ENCODE data around the gene FGF14. TPM values are rescaled to one million over a fixed set of nuclear protein-coding genes. Genes with fewer than 3 reads are reported as not detected.

FGF14 gene
- total RNA-seq, 3 donors from 2014 or later, result under 0.01 to 0.29 (median under 0.01) TPM

- no peaks in the 10 kb centered on the region for H3K9me3 ChIP-seq
- no peaks in the 10 kb centered on the region for H3K4me1 ChIP-seq
- H3K4me3 ChIP-seq, result no peak overlapping the region
- no peaks in the 10 kb centered on the region for H3K27me3 ChIP-seq
- H3K27ac ChIP-seq, result no peak overlapping the region
- no peak for DNase-seq (ENCODE audit: low spot score in 2 of 2)
- no peak for TF ChIP-seq POLR2A (IDR thresholded peaks at IDR 0.05)
- TF ChIP-seq CTCF (IDR thresholded peaks at IDR 0.05), result no peak
- no peak for TF ChIP-seq POLR2AphosphoS5 (IDR thresholded peaks at IDR 0.05)
- no peaks in the 10 kb centered on the region for H3K36me3 ChIP-seq
- intact Hi-C loops (cut with DNase I; ENCODE audit: low total_unique reads), result no loop called here
These were observed 204.7 kb downstream of the FGF14 start for GRCh38 chr13:102197193-102197592.

GRCh38 chr13:102195566-102196462, 206.0 kb downstream of the FGF14 start:
- TF ChIP-seq POLR2A (IDR thresholded peaks at IDR 0.05) (no peak), CTCF (IDR thresholded peaks at IDR 0.05) (no peak), POLR2AphosphoS5 (IDR thresholded peaks at IDR 0.05) (no peak)
- no peaks in the 10 kb centered on the region for H3K4me1 ChIP-seq
- H3K27ac ChIP-seq, result peak overlapping the region in 1 of 2 donors; percentile 1
- no peaks in the 10 kb centered on the region for H3K9me3 ChIP-seq
- H3K27me3 ChIP-seq, result no peaks in the 10 kb centered on the region
- no peaks in the 10 kb centered on the region for H3K36me3 ChIP-seq
- DNase-seq (ENCODE audit: low spot score in 2 of 2), result no peak
- intact Hi-C loops (cut with DNase I; ENCODE audit: low total_unique reads), result no loop called here
- H3K4me3 ChIP-seq, result no peak overlapping the region

- no peaks in the 10 kb centered on the region for H3K4me1 ChIP-seq
- TF ChIP-seq CTCF (IDR thresholded peaks at IDR 0.05) (no peak), POLR2AphosphoS5 (IDR thresholded peaks at IDR 0.05) (no peak), POLR2A (IDR thresholded peaks at IDR 0.05) (no peak)
- no peak for DNase-seq (ENCODE audit: low spot score in 2 of 2)
- H3K27ac ChIP-seq, result no peak overlapping the region
- H3K36me3 ChIP-seq, result no peaks in the 10 kb centered on the region
- no peaks in the 10 kb centered on the region for H3K27me3 ChIP-seq
- intact Hi-C loops (cut with DNase I; ENCODE audit: low total_unique reads), result no loop called here
- no peak overlapping the region for H3K4me3 ChIP-seq
- H3K9me3 ChIP-seq, result no peaks in the 10 kb centered on the region
These were observed 209.0 kb downstream of the FGF14 start for GRCh38 chr13:102192858-102193257.

GRCh38 chr13:102191951-102192502, 209.8 kb downstream of the FGF14 start:
- Histone ChIP-seq H3K9me3 (no peaks in the 10 kb centered on the region), H3K4me1 (no peaks in the 10 kb centered on the region), H3K27ac (no peak overlapping the region), H3K4me3 (no peak overlapping the region), H3K27me3 (no peaks in the 10 kb centered on the region), H3K36me3 (no peaks in the 10 kb centered on the region)
- DNase-seq (ENCODE audit: low spot score in 2 of 2), result no peak
- intact Hi-C loops (cut with DNase I; ENCODE audit: low total_unique reads), result no loop called here
- TF ChIP-seq POLR2AphosphoS5 (IDR thresholded peaks at IDR 0.05) (no peak), POLR2A (IDR thresholded peaks at IDR 0.05) (no peak), CTCF (IDR thresholded peaks at IDR 0.05) (no peak)

- H3K27ac ChIP-seq, result no peak overlapping the region
- H3K4me3 ChIP-seq, result no peak overlapping the region
- no peak for TF ChIP-seq CTCF (IDR thresholded peaks at IDR 0.05)
- no peak for TF ChIP-seq POLR2AphosphoS5 (IDR thresholded peaks at IDR 0.05)
- no peak for TF ChIP-seq POLR2A (IDR thresholded peaks at IDR 0.05)
- intact Hi-C loops (cut with DNase I; ENCODE audit: low total_unique reads), result no loop called here
- H3K27me3 ChIP-seq, result no peaks in the 10 kb centered on the region
- DNase-seq (ENCODE audit: low spot score in 2 of 2), result no peak
- no peaks in the 10 kb centered on the region for H3K4me1 ChIP-seq
- H3K9me3 ChIP-seq, result no peaks in the 10 kb centered on the region
- H3K36me3 ChIP-seq, result no peaks in the 10 kb centered on the region
These were observed 210.9 kb downstream of the FGF14 start for GRCh38 chr13:102190930-102191329.
